ENCODE data around the gene FPR3.
"Not testable (repeated sequence)": the region's sequence is repeated elsewhere in the genome, so short reads cannot be mapped to it uniquely, and the experiment has no call there.

The FPR3 gene

GRCh38 chr19:51794885-51795490 is at the start of gene FPR3:
TSS of gene FPR3 (plus strand) at chr19:51795157. CDS start at chr19:51823749, 28,592 bp downstream.
- no peak for DNase-seq (ENCODE audit: low read depth in 3 of 3)

GRCh38 chr19:51746731-51747130 is 48.2 kb upstream of the FPR3 start:
- DNase-seq (ENCODE audit: low read depth in 3 of 3): no peak

- no peak for DNase-seq (ENCODE audit: low read depth in 3 of 3)
Observed at GRCh38 chr19:51749979-51750378, 45.0 kb upstream of the FPR3 start.

- no peak for DNase-seq (ENCODE audit: low read depth in 3 of 3)
Observed at GRCh38 chr19:51750400-51751094, 44.4 kb upstream of the FPR3 start.

- no peak for DNase-seq (ENCODE audit: low read depth in 3 of 3)
Observed at GRCh38 chr19:51751655-51752054, 43.3 kb upstream of the FPR3 start, which contains the start of gene FPR1. TSS of gene FPR1 (minus strand) at chr19:51751878. CDS start at chr19:51746994, 4,884 bp downstream.

- DNase-seq (ENCODE audit: low read depth in 3 of 3): no peak
Observed at GRCh38 chr19:51754109-51754508, 40.8 kb upstream of the FPR3 start.

- DNase-seq (ENCODE audit: low read depth in 3 of 3): no peak
Observed at GRCh38 chr19:51754770-51755169, 40.2 kb upstream of the FPR3 start.

GRCh38 chr19:51755571-51755970 is 39.4 kb upstream of the FPR3 start:
- no peak for DNase-seq (ENCODE audit: low read depth in 3 of 3)

GRCh38 chr19:51760697-51761356 is 34.1 kb upstream of the FPR3 start, which contains the start of gene FPR2:
TSS of gene FPR2 (plus strand) at chr19:51761180. CDS start at chr19:51768659, 7,479 bp downstream.
- no peak for DNase-seq (ENCODE audit: low read depth in 3 of 3)

- DNase-seq (ENCODE audit: low read depth in 3 of 3): no peak
Observed at GRCh38 chr19:51761696-51762095, 33.3 kb upstream of the FPR3 start.

GRCh38 chr19:51765086-51765485 is 29.9 kb upstream of the FPR3 start:
- DNase-seq (ENCODE audit: low read depth in 3 of 3): no peak

GRCh38 chr19:51766461-51766860 is 28.5 kb upstream of the FPR3 start:
- DNase-seq (ENCODE audit: low read depth in 3 of 3): no peak

GRCh38 chr19:51771376-51772130 is 23.4 kb upstream of the FPR3 start:
- DNase-seq (ENCODE audit: low read depth in 3 of 3): no peak

GRCh38 chr19:51772977-51773376 is 22.0 kb upstream of the FPR3 start:
- no peak for DNase-seq (ENCODE audit: low read depth in 3 of 3)

- DNase-seq (ENCODE audit: low read depth in 3 of 3): not testable (repeated sequence)
Observed at GRCh38 chr19:51776561-51776960, 18.4 kb upstream of the FPR3 start.

- DNase-seq (ENCODE audit: low read depth in 3 of 3): peak; percentile 4 to 30 (median 23)
Observed at GRCh38 chr19:51777570-51778462, 17.1 kb upstream of the FPR3 start.

- DNase-seq (ENCODE audit: low read depth in 3 of 3): no peak
Observed at GRCh38 chr19:51779181-51779580, 15.8 kb upstream of the FPR3 start.

- DNase-seq (ENCODE audit: low read depth in 3 of 3): no peak
Observed at GRCh38 chr19:51779703-51780102, 15.3 kb upstream of the FPR3 start.

GRCh38 chr19:51780270-51780669 is 14.7 kb upstream of the FPR3 start:
- DNase-seq (ENCODE audit: low read depth in 3 of 3): no peak

- no peak for DNase-seq (ENCODE audit: low read depth in 3 of 3)
Observed at GRCh38 chr19:51781999-51782398, 13.0 kb upstream of the FPR3 start.

- no peak for DNase-seq (ENCODE audit: low read depth in 3 of 3)
Observed at GRCh38 chr19:51783372-51783771, 11.6 kb upstream of the FPR3 start.

All from stimulated activated CD4-positive, alpha-beta T cell treated with anti-CD3 and anti-CD28 coated beads, TNF-alpha, amount 100 ng/mL, for 24 hours (primary cell).